DMS53 treated with DMSO at 0.1 percent for 48 hours (cell line): ENCODE measurements around the gene STX16.

ENCODE experiments used
- DNase-seq: peaks from one replicate; lab custom pipeline; 2025; ENCODE audit not compliant: unreplicated experiment; lab: John Stamatoyannopoulos, UW

The STX16 gene

DNA sequence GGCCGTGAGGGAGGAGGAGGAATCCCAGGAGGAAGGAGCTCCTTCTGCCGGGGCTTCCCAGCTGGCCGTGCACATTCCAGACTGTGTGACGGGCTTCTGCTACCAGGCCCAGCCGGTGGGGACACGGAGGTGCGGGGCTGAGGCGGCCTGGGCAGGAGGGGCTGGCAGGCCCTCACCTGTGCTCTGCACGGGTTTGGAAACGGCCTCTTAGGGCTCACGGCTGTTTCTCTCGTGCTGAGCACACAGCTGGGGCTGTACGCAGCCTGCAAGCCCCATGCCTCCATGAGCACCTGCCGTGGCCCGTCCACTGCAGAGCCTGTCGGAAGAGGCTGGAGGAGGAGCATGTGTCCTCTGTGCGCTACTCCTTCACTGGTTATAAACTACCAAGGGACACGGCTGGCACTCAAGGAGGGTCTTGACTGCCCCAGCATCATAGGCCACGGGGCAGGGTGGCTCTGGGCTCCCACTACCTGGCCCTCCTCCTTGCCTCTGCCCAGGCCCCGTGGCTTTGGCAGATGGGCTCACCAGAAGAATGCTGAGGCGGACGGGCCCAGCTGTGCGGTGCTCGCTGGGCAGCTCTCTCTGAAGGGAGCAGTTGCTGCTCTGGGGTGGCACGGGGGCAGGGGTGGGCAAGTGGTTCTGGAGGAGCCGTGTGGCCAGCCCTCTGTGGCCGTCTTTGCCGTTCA, 57.3 kb downstream of the STX16 start:
- DNase-seq: no peak

DNA sequence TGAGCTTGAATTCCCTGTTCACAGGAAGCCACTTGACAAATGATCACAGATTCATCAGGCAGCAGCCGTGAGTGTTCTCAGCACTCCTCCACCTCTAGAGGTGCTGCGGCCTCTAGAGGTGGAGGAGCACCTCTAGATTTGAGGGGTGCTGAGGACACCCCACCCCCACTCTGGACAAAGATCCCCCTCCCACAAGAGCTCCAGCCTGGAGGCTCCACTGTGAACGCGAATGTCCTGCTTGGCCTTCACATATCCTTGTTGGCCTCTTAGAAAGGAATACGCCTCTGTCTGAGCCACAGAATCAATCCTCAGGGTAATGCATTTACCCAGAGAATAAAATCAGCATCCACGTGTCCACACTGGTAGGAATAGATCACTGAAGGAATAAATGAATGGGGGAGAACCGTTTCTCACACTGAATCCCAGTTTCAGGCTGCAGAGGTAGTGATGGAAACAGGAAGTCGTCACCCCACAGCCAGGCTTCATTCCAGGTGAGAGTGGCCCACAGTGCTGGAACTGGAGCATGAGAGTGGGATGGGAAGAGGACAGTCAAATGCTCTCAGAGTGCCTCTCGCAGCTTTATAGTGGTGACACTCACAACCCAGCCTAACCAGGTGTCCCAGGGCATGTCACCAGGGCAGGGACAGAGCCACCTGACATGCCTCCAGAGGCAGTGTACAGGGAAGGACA, 58.1 kb downstream of the STX16 start:
- DNase-seq: no peak

- DNase-seq: no peak
Observed at GRCh38 chr20:58709703-58710039, 58.6 kb downstream of the STX16 start.

DNA sequence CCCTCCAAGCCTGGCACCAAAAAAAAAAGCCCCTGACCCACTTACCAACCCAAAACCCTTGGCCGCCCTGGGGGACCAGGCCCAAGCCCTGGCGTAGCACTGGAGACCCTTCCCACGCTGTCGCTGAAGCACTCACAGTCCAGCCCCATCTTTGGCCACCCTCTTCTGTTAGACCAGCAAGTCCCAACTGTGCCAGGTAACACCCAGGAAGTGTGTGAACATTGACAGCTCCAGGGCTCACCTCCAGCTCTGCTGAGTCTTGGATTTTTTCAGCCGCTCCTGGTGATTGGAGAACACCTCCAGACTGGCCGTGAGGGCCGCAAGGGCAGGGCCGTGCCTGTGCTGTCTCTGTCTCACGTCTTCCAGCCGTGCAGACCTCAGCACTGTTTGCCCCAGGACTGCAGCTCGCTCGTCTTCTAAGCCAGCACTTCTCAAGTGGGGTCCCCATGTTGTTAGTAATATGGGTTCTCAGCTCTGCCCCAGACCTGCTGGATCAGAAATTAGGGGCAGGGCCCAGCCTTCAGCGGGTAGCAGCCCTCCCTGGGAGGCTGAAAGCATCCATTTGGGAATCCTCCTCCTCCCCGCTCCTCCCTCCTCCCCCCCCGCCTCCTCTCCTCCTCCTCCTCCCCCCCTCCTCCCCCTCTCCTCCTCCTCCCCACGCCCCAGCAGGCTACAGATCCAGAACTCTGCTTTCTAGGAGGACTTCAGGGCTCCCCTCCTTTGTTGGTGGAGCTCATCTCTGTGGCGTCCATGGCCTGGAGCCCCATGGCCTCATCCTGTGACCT, 59.6 kb downstream of the STX16 start:
- DNase-seq: no peak

DNA sequence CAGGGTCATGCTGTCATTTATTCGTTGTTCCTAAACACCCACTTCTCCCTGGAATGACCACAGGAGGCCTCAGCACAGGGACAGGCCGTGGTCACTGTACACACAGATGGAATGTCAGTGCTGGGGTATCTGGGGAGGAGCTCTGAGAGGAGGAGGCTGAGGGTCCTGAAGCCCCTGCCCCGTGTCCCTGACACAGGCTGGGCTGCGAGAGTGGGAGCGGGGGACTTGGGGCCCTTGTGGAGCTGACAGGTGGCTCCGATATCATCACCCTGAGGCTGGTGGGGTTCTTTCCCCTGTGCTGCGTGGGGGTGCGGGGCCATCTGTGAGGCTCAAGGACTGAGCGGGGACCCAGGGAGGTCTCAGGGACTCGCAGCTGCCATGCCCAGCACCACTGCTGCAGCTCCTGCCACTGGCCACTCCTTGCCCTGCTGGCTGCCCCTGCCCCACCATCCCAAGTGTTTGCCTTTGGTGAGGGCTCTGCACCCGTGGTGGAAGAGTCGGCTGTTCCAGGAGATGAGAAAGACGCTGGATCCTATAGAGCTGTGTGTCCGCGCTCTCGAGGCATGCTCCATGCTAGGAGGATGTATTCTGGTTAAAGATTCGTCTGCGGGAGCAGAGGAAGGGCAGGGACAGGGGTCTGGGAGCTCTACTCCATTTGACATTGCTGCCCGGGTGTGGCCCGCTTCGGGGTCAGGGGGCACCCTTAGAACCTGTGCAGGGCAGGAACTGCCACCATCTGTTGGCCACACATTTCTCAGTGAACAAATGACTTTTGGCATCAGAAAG, 60.4 kb downstream of the STX16 start:
- DNase-seq: no peak

DNA sequence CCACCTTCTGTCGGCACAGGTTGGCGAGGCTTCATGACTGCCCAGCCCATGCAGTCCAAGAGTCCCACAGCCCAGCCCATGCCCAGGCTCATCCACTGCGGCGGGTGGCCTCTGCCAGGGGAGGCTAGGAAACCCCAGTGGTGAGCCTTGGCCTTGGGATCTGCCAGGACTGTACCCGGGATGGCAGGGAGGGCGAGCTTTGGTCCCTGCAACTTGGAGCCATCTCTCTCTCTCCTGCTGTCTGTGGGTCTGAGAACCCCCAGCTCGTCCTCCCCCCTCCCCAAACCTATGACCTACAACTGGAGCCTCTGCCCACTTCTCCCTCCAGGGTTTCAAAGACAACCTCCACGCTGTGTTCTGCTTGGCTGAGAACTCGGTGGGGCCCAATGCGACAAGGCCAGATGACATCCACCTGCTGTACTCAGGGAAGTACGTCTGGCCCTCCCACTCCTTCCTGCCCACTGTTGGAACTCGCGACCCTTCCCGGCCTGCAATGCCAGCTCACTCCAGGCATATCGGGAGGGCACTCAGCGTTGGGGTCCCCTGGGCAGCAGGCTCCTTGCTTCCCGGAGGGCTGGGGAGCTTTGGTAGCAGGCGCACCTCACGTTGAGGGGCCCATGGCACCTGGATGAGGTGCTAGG, 61.2 kb downstream of the STX16 start:
- no peak for DNase-seq

DNA sequence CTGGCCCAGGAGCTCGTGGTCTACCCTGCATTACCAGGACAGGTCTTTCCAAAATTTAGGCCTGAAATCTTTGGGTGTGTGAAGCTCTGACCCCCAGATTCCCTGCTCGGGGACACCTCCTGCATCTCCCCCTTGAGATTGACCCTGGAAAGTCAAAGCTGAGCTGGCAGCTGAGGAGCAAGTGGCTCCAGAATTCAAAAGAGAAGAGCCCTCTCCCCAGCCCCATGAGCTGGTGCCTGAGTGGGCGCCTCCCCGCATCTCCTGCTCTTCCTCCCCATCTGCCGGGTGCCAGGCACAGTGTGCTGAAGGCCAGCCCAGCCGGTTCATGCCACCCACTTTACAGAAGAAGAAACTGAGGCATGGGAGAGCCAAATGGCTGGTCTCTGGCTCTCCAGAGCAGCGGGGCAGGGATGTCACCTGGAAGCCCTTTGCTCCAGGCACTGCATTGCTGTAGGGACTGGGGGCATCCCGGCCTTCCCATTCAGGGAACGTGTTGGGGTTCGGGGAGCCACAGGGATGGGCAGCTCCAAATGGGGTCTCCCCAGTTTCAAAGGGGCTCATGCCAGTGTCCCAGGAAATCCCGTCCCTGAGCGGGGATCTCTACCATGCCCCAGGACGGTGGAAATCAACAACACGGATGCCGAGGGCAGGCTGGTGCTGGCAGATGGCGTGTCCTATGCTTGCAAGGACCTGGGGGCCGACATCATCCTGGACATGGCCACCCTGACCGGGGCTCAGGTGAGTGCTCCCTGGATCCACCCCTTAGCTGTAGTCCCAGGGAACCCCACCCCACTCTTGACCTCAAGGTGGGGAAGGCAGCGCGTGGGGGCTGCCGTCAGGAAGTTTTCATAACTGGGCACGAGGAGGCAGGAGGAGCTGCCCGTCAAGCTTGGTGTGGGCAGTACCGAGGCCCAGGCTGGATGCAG, 62.0 kb downstream of the STX16 start:
- DNase-seq: no peak

DNA sequence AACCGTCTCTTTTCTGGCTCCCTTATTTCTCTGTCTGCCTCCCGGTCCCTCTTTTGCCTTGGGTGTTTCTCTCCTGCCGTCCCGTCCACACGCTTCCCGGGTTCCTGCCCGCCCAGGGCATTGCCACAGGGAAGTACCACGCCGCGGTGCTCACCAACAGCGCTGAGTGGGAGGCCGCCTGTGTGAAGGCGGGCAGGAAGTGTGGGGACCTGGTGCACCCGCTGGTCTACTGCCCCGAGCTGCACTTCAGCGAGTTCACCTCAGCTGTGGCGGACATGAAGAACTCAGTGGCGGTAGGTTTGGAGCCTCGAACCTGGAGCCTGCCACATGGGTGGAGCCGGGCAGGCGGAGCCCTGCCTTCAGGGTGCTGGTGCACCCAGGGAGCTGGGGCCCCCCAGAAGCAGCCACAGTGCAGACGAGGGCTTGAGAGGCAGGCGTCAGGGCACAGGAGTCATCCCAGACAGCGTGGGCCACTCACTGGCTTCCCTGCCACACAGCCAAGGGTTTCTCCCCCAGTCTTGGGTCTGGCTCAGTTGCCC, 62.8 kb downstream of the STX16 start:
- DNase-seq: no peak

- no peak for DNase-seq
Observed at GRCh38 chr20:58714340-58714922, 63.3 kb downstream of the STX16 start.

- DNase-seq: no peak
Observed at GRCh38 chr20:58714923-58715351, 63.9 kb downstream of the STX16 start.

- no peak for DNase-seq
Observed at GRCh38 chr20:58715391-58715800, 64.3 kb downstream of the STX16 start.

- DNase-seq: no peak
Observed at GRCh38 chr20:58715801-58716475, 64.9 kb downstream of the STX16 start.

GRCh38 chr20:58716476-58717277, 65.6 kb downstream of the STX16 start:
- DNase-seq: no peak

- DNase-seq: no peak
Observed at GRCh38 chr20:58717278-58718091, 66.4 kb downstream of the STX16 start.

GRCh38 chr20:58718121-58718563, 67.1 kb downstream of the STX16 start:
- DNase-seq: no peak

GRCh38 chr20:58718729-58719128, 67.6 kb downstream of the STX16 start:
- DNase-seq: no peak

- DNase-seq: no peak
Observed at GRCh38 chr20:58719258-58719657, 68.2 kb downstream of the STX16 start.
